Measurements from ENCODE around the gene MAP7.

Gene MAP7

DNA sequence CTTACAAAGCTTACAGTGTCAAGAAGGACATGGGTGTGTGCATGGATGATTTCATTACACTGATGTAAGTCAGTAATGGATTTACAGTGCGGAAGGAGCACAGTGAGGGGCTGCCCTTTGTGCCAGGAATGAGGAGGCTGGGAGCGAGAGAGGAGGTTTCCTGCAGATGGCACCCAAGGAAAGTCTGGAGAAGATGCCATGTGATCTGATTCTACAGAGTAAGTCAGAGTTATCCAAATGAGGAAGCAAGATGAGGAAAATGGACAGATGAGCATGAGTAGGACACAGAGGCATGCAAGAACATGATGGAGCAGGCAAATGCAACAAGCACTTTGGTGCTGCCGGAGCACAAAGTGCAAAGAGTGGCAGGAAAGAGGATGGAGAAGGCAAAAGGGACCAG is 29.7 kb downstream of the MAP7 start:
- TF ChIP-seq, protein P1, sequence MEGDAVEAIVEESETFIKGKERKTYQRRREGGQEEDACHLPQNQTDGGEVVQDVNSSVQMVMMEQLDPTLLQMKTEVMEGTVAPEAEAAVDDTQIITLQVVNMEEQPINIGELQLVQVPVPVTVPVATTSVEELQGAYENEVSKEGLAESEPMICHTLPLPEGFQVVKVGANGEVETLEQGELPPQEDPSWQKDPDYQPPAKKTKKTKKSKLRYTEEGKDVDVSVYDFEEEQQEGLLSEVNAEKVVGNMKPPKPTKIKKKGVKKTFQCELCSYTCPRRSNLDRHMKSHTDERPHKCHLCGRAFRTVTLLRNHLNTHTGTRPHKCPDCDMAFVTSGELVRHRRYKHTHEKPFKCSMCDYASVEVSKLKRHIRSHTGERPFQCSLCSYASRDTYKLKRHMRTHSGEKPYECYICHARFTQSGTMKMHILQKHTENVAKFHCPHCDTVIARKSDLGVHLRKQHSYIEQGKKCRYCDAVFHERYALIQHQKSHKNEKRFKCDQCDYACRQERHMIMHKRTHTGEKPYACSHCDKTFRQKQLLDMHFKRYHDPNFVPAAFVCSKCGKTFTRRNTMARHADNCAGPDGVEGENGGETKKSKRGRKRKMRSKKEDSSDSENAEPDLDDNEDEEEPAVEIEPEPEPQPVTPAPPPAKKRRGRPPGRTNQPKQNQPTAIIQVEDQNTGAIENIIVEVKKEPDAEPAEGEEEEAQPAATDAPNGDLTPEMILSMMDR (IDR thresholded peaks at IDR 0.05), result no peak

DNA sequence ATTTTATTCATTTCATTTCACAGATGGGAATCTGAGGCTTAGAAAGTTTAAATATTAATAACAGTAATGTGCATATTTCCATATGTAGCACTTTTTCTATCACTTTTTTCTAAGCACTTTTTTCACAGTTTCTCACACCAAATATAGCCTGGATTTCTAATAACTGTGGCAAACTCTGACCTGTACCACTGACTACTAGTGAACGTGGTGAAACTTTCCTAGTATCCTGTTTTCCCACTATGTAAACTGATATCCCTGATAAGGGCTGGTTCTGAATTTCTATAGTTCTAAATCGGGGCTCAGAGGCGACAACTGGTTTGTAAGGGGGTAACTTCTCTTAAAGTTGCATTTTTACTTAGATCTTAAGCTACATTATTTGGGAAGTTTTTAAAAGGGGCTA is 32.6 kb downstream of the MAP7 start:
- TF ChIP-seq, protein P1 (IDR thresholded peaks at IDR 0.05), result no peak

DNA sequence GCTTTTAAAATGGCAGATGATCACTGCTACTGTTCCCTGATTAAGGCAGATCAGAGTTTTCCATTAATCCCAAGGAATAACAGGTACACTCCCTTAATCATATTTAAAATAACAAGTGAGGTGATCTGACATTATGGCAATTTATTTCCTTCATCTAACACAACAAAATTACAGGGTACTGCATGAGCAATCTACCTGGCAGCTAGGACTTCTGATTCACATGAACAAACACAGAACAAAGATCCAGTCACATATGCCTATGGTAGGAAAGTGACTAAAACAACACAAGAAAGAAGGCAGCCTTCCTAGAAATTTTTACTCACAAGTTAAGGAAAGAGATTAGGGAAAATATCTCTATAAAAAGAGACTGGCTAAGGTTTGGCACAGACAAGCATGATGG is 33.2 kb downstream of the MAP7 start:
- TF ChIP-seq, protein P1 (IDR thresholded peaks at IDR 0.05), result no peak

- TF ChIP-seq, protein P1 (IDR thresholded peaks at IDR 0.05), result no peak
Measured at GRCh38 chr6:136514591-136514990, 35.6 kb downstream of the MAP7 start.

GRCh38 chr6:136511926-136512325 is 38.3 kb downstream of the MAP7 start:
- TF ChIP-seq, protein P1 (IDR thresholded peaks at IDR 0.05), result no peak

DNA sequence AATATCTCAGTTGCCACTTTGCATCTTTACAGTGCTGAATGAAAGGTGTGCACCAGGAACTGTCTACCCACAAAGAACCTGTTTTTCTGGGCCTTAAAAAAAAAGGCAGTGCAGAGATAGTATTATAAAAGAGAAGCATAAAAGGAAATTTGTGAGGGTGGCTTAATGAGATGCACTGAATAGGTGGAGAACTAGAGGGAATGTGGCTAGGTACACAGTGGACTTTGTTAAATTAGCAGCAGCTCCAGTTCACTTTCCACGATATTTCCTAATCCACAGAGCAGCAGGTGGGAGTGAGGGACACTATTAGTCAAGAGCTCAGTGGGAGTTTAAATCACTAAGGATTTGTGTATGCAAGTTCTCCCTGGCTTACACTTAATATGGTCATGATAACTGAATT is 38.8 kb downstream of the MAP7 start:
- TF ChIP-seq, protein P1 (IDR thresholded peaks at IDR 0.05), result no peak

GRCh38 chr6:136510782-136511181 is 39.4 kb downstream of the MAP7 start:
- TF ChIP-seq, protein P1 (IDR thresholded peaks at IDR 0.05), result no peak

- TF ChIP-seq, protein P1 (IDR thresholded peaks at IDR 0.05), result no peak
Measured at GRCh38 chr6:136510299-136510698, 39.9 kb downstream of the MAP7 start.

All from LNCAP (cell line).